ENCODE data around the gene CCSER2.

- TF ChIP-seq CTCF (IDR thresholded peaks at IDR 0.05) = no peak
- no peak for TF ChIP-seq NR3C1 (IDR thresholded peaks at IDR 0.05)
- no peak for TF ChIP-seq POLR2A (IDR thresholded peaks at IDR 0.05; ENCODE audit: low read length)
- no peak for TF ChIP-seq BCL3 (IDR thresholded peaks at IDR 0.05)
- no peak for TF ChIP-seq ESRRA (IDR thresholded peaks at IDR 0.05; ENCODE audit: borderline replicate concordance, low read length)
- TF ChIP-seq REST (IDR thresholded peaks at IDR 0.05) = no peak
- TF ChIP-seq E2F6 (IDR thresholded peaks at IDR 0.05; ENCODE audit: borderline replicate concordance, low read depth) = no peak
- no peak for TF ChIP-seq EP300 (IDR thresholded peaks at IDR 0.05)
- TF ChIP-seq MAZ (IDR thresholded peaks at IDR 0.05; ENCODE audit: borderline replicate concordance, low read depth, low read length) = no peak
These were observed 221.2 kb downstream of the CCSER2 start for GRCh38 chr10:84549368-84550165.

Measured in A549 (cell line).